ENCODE measurements around the gene TMEM163. TPM values are rescaled to one million over a fixed set of nuclear protein-coding genes. Genes with fewer than 3 reads are reported as not detected.

The TMEM163 gene
- total RNA-seq, 2 experiments from 2014 or later: 0.23 TPM; not detected in 1

DNA sequence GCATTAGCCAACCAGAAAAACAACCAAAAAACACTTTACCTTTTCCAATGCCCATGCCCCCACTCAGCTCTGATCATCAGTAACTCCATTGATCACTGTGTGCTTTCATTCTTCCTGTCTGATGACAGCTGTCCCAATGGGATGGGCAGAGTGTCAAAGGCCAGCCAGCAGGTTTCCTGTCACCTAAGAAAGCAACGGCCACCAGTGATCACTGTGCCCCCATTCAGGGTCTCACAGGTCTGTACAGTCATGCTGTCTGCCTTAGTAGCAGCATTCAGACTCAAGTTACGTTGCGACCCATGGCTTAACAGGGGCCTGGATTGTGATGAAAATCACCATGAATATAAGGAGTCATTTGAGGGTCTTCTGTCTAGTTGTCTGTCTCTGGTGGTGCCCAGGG, 280.4 kb downstream of the TMEM163 start:
- DNase-seq (no peak), ATAC-seq (no peak)
- ChIA-PET CTCF (interaction anchor here (1.9 kb wide), 1 partner anchor 13 kb away, joined by 5 read pairs; no protein-coding TSS in a partner anchor), POLR2A (interaction anchor here (0.5 kb wide), 1 partner anchor 1099 kb away, joined by 3 read pairs; no protein-coding TSS in a partner anchor)
- H3K27me3 Mint-ChIP-seq (ENCODE audit: low read depth): no peaks in the 10 kb centered on the region
- no peaks in the 10 kb centered on the region for H3K9me3 Mint-ChIP-seq (ENCODE audit: insufficient read depth)
- H3K4me1 Mint-ChIP-seq (ENCODE audit: low read depth): no peaks in the 10 kb centered on the region
- no peak overlapping the region for H3K4me3 Mint-ChIP-seq
- no peak overlapping the region for H3K27ac Mint-ChIP-seq
- peaks cover 15% of the 10 kb centered on the region for H3K36me3 Mint-ChIP-seq (ENCODE audit: low read depth)

- DNase-seq (no peak), ATAC-seq (no peak)
- Mint-ChIP-seq H3K27me3 (ENCODE audit: low read depth) (no peaks in the 10 kb centered on the region), H3K4me1 (ENCODE audit: low read depth) (no peaks in the 10 kb centered on the region), H3K4me3 (no peak overlapping the region), H3K36me3 (ENCODE audit: low read depth) (peaks cover 17% of the 10 kb centered on the region), H3K9me3 (ENCODE audit: insufficient read depth) (no peaks in the 10 kb centered on the region), H3K27ac (no peak overlapping the region)
- POLR2A ChIA-PET: interaction anchor here (1.1 to 1.4 kb wide), 2 partner anchors 9 to 318 kb away, joined by 3 to 5 read pairs; no protein-coding TSS in a partner anchor
- CTCF ChIA-PET: interaction anchor here (1.0 to 2.7 kb wide), 3 partner anchors 10 to 318 kb away, joined by 3 to 11 read pairs (median 3); no protein-coding TSS in a partner anchor
Observed at GRCh38 chr2:134436706-134437105, 282.1 kb downstream of the TMEM163 start.

GRCh38 chr2:134435936-134436335, 282.9 kb downstream of the TMEM163 start:
- Mint-ChIP-seq H3K4me1 (ENCODE audit: low read depth) (no peaks in the 10 kb centered on the region), H3K27ac (no peak overlapping the region), H3K4me3 (no peak overlapping the region), H3K36me3 (ENCODE audit: low read depth) (peaks cover 18% of the 10 kb centered on the region), H3K27me3 (ENCODE audit: low read depth) (no peaks in the 10 kb centered on the region), H3K9me3 (ENCODE audit: insufficient read depth) (no peaks in the 10 kb centered on the region)
- DNase-seq (no peak), ATAC-seq (no peak)
- ChIA-PET CTCF (interaction anchor here (1.0 to 2.7 kb wide), 2 partner anchors 9 to 15 kb away, joined by 3 to 11 read pairs; no protein-coding TSS in a partner anchor), POLR2A (interaction anchor here (1.1 to 1.4 kb wide), 2 partner anchors 8 to 318 kb away, joined by 3 to 5 read pairs; no protein-coding TSS in a partner anchor)

- Mint-ChIP-seq H3K4me3 (no peak overlapping the region), H3K9me3 (ENCODE audit: insufficient read depth) (no peaks in the 10 kb centered on the region), H3K27me3 (ENCODE audit: low read depth) (no peaks in the 10 kb centered on the region), H3K36me3 (ENCODE audit: low read depth) (peaks cover 20% of the 10 kb centered on the region), H3K27ac (no peak overlapping the region), H3K4me1 (ENCODE audit: low read depth) (no peaks in the 10 kb centered on the region)
- ATAC-seq (no peak), DNase-seq (no peak)
- ChIA-PET CTCF (interaction anchor here (0.8 to 2.7 kb wide), 4 partner anchors 9 to 299 kb away, joined by 3 to 11 read pairs (median 4); no protein-coding TSS in a partner anchor), POLR2A (interaction anchor here (1.1 to 1.4 kb wide), 2 partner anchors 8 to 317 kb away, joined by 3 to 5 read pairs; no protein-coding TSS in a partner anchor)
Observed at GRCh38 chr2:134435505-134435904, 283.3 kb downstream of the TMEM163 start.

DNA sequence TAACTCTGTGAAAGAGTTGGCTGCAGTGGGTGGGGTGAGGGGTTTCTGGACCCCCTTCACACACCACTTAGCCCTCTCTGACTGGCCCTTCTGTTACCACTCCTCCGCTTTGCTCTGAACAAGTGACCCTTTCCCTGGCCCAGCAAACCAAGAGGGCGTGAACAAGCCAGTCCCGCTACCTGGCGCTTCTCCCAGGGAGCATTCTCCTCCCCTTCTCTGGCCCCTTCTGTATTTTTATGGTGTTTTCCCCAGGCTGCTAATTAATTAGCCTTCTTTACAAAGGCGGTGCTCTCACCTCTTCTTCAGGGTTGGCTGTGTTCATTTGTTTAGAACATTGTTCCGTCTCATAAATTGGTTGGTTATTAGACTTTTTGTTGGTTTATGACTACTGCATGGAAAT, 284.8 kb downstream of the TMEM163 start:
- Mint-ChIP-seq H3K4me1 (ENCODE audit: low read depth) (no peaks in the 10 kb centered on the region), H3K27me3 (ENCODE audit: low read depth) (no peaks in the 10 kb centered on the region), H3K36me3 (ENCODE audit: low read depth) (peaks cover 24% of the 10 kb centered on the region), H3K27ac (no peak overlapping the region), H3K4me3 (no peak overlapping the region), H3K9me3 (ENCODE audit: insufficient read depth) (no peaks in the 10 kb centered on the region)
- ATAC-seq: no peak
- ChIA-PET POLR2A (no interaction called here), CTCF (interaction anchor here (2.7 kb wide), 1 partner anchor 16 kb away, joined by 11 read pairs; no protein-coding TSS in a partner anchor)
- DNase-seq: no peak

GRCh38 chr2:134433469-134433868, 285.3 kb downstream of the TMEM163 start:
- peaks cover 25% of the 10 kb centered on the region for H3K36me3 Mint-ChIP-seq (ENCODE audit: low read depth)
- no peak overlapping the region for H3K4me3 Mint-ChIP-seq
- no peaks in the 10 kb centered on the region for H3K4me1 Mint-ChIP-seq (ENCODE audit: low read depth)
- ChIA-PET POLR2A (no interaction called here), CTCF (no interaction called here)
- no peak overlapping the region for H3K27ac Mint-ChIP-seq
- DNase-seq (no peak), ATAC-seq (no peak)
- no peaks in the 10 kb centered on the region for H3K9me3 Mint-ChIP-seq (ENCODE audit: insufficient read depth)
- no peaks in the 10 kb centered on the region for H3K27me3 Mint-ChIP-seq (ENCODE audit: low read depth)

GRCh38 chr2:134432435-134432883, 286.3 kb downstream of the TMEM163 start:
- DNase-seq: no peak
- POLR2A ChIA-PET: no interaction called here
- Mint-ChIP-seq H3K4me1 (ENCODE audit: low read depth) (no peaks in the 10 kb centered on the region), H3K27ac (no peak overlapping the region), H3K36me3 (ENCODE audit: low read depth) (peaks cover 28% of the 10 kb centered on the region), H3K9me3 (ENCODE audit: insufficient read depth) (no peaks in the 10 kb centered on the region), H3K4me3 (no peak overlapping the region), H3K27me3 (ENCODE audit: low read depth) (no peaks in the 10 kb centered on the region)
- CTCF ChIA-PET: interaction anchor here (2.0 kb wide), 1 partner anchor 19 kb away, joined by 9 read pairs; no protein-coding TSS in a partner anchor
- no peak for ATAC-seq

DNA sequence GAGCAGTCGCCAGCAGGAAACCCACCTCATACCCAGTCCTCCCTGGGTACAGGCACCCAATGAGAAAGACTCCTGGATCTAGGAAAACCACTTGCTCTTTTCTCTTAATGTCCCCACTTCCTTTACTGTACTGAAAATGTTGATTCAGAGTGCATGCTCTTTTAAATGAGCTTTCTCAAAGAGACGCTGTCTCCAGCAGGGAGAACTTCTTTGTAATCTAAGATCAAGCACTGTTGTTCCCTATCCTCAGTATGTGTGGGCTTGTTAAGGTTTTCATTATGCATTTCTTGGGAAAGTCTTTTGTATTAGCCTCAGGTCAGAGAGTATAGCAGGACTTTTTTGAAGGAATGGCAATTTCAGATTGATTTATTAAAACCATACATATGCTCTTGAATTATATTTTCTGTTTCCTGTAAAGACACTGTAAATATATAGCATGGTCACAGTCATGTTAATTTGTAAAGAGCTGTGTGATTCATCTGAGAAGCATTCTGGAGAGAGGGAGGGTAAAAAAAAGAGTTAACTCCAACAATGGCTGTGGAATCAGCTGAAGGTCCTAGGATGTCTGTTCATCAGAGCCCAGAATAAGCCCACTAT, 286.9 kb downstream of the TMEM163 start:
- ATAC-seq (no peak), DNase-seq (no peak)
- peaks cover 33% of the 10 kb centered on the region for H3K36me3 Mint-ChIP-seq (ENCODE audit: low read depth)
- ChIA-PET CTCF (interaction anchor here (1.3 to 2.0 kb wide), 3 partner anchors 9 to 20 kb away, joined by 3 to 9 read pairs (median 4); no protein-coding TSS in a partner anchor), POLR2A (no interaction called here)
- H3K4me1 Mint-ChIP-seq (ENCODE audit: low read depth): no peaks in the 10 kb centered on the region
- no peak overlapping the region for H3K4me3 Mint-ChIP-seq
- H3K9me3 Mint-ChIP-seq (ENCODE audit: insufficient read depth): no peaks in the 10 kb centered on the region
- no peaks in the 10 kb centered on the region for H3K27me3 Mint-ChIP-seq (ENCODE audit: low read depth)
- no peak overlapping the region for H3K27ac Mint-ChIP-seq

- ChIA-PET POLR2A (interaction anchor here (0.6 kb wide), 1 partner anchor 265 kb away, joined by 3 read pairs; no protein-coding TSS in a partner anchor), CTCF (interaction anchor here (0.9 to 1.4 kb wide), 4 partner anchors 9 to 22 kb away, joined by 3 to 5 read pairs (median 4); no protein-coding TSS in a partner anchor)
- no peaks in the 10 kb centered on the region for H3K27me3 Mint-ChIP-seq (ENCODE audit: low read depth)
- H3K4me1 Mint-ChIP-seq (ENCODE audit: low read depth): peaks cover 9% of the 10 kb centered on the region
- peaks cover 27% of the 10 kb centered on the region for H3K36me3 Mint-ChIP-seq (ENCODE audit: low read depth)
- no peak overlapping the region for H3K27ac Mint-ChIP-seq
- no peak for ATAC-seq
- H3K4me3 Mint-ChIP-seq: no peak overlapping the region
- DNase-seq: no peak
- no peaks in the 10 kb centered on the region for H3K9me3 Mint-ChIP-seq (ENCODE audit: insufficient read depth)
Observed at GRCh38 chr2:134429886-134430285, 288.9 kb downstream of the TMEM163 start.

DNA sequence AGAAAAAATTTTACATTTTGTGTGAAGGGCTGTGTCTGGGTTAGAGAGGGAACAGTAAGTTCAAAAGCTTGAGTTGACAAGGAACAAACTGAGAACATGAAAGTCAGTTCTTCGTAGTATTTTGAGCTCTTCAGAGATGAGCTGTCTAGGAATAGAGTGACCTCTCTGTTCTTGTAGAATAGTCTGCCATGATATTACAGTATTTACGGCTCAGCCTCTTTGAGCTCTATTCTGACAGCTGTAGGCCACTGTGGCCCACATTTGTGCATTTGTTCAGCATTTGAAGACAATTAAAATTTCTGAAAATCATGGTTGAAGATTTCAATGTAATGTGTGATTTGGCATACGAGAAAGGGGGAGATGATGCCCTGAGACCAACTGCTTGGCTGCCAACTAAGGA, 292.1 kb downstream of the TMEM163 start:
- H3K9me3 Mint-ChIP-seq (ENCODE audit: insufficient read depth): no peaks in the 10 kb centered on the region
- ChIA-PET POLR2A (interaction anchor here (2.4 kb wide), 1 partner anchor 10 kb away, joined by 5 read pairs; no protein-coding TSS in a partner anchor), CTCF (interaction anchor here (1.1 to 1.6 kb wide), 4 partner anchors 9 to 181 kb away, joined by 3 to 4 read pairs (median 3); no protein-coding TSS in a partner anchor)
- DNase-seq: no peak
- H3K36me3 Mint-ChIP-seq (ENCODE audit: low read depth): peaks cover 28% of the 10 kb centered on the region
- ATAC-seq: no peak
- H3K27me3 Mint-ChIP-seq (ENCODE audit: low read depth): no peaks in the 10 kb centered on the region
- no peak overlapping the region for H3K4me3 Mint-ChIP-seq
- H3K4me1 Mint-ChIP-seq (ENCODE audit: low read depth): peaks cover 9% of the 10 kb centered on the region
- H3K27ac Mint-ChIP-seq: no peak overlapping the region

- H3K27ac Mint-ChIP-seq: no peak overlapping the region
- H3K4me1 Mint-ChIP-seq (ENCODE audit: low read depth): peaks cover 9% of the 10 kb centered on the region
- no peak for DNase-seq
- peaks cover 25% of the 10 kb centered on the region for H3K36me3 Mint-ChIP-seq (ENCODE audit: low read depth)
- ATAC-seq: no peak
- no peak overlapping the region for H3K4me3 Mint-ChIP-seq
- H3K9me3 Mint-ChIP-seq (ENCODE audit: insufficient read depth): no peaks in the 10 kb centered on the region
- no peaks in the 10 kb centered on the region for H3K27me3 Mint-ChIP-seq (ENCODE audit: low read depth)
- ChIA-PET CTCF (interaction anchor here (1.1 to 1.6 kb wide), 3 partner anchors 14 to 180 kb away, joined by 3 to 4 read pairs (median 3); no protein-coding TSS in a partner anchor), POLR2A (interaction anchor here (2.4 kb wide), 1 partner anchor 10 kb away, joined by 5 read pairs; no protein-coding TSS in a partner anchor)
Observed at GRCh38 chr2:134425724-134426496, 292.9 kb downstream of the TMEM163 start.

Data from activated CD8-positive, alpha-beta T cell treated with anti-CD3 and anti-CD28 coated beads, Interleukin-2, amount 10 ng/mL, durations not matched to agents 7 days and 5 days (primary cell).